GM23338 (cell line): Measurements from ENCODE around the gene ABCA4. TPM values are rescaled to one million over a fixed set of nuclear protein-coding genes. Genes with fewer than 3 reads are reported as not detected.

ENCODE experiments used
- ATAC-seq: fragments of 200-7000 bp; cut with Tn5 transposase; 3 replicates; pipeline ENCODE4 v1.9.1; 2020
- DNase-seq: peaks from one replicate; pipeline ENCODE4 v3.0.0-alpha.2; 2015; ENCODE audit warnings: low spot score
- H2AFZ ChIP-seq: fragments of 200-600 bp; sonication (generic); 2 replicates; pipeline ENCODE4 v1.8.0; 2016; ENCODE audit warnings: antibody characterized with exemption, mild to moderate bottlenecking, moderate library complexity
- H3F3A ChIP-seq: fragments of 200-600 bp; sonication (generic); replicated peaks from 2 replicates; pipeline ENCODE4 v1.8.0; 2017; ENCODE audit warnings: antibody characterized with exemption, mixed run types, low read depth
- H3K27ac ChIP-seq: fragments of 200-600 bp; sonication (generic); 2 replicates; pipeline ENCODE4 v1.6.1; 2016; ENCODE audit warnings: low read depth
- H3K27me3 ChIP-seq: fragments of 200-600 bp; sonication (generic); 2 replicates; pipeline ENCODE4 v1.8.0; 2016; ENCODE audit warnings: mild to moderate bottlenecking, mixed run types, moderate library complexity; ENCODE audit not compliant: insufficient read depth
- H3K36me3 ChIP-seq: fragments of 200-600 bp; sonication (generic); 2 replicates; pipeline ENCODE4 v1.8.0; 2016; ENCODE audit warnings: mild to moderate bottlenecking; ENCODE audit not compliant: insufficient read depth
- H3K4me1 ChIP-seq: fragments of 200-600 bp; sonication (generic); 2 replicates; pipeline ENCODE4 v1.8.0; 2016; ENCODE audit warnings: mild to moderate bottlenecking, moderate library complexity; ENCODE audit not compliant: insufficient read depth
- H3K4me2 ChIP-seq: fragments of 200-600 bp; sonication (generic); 2 replicates; pipeline ENCODE4 v1.7.1; 2017; ENCODE audit warnings: mixed run types
- H3K4me3 ChIP-seq: fragments of 200-600 bp; sonication (generic); 2 replicates; pipeline ENCODE4 v1.6.1; 2016; ENCODE audit warnings: mixed run types
- H3K79me2 ChIP-seq: fragments of 200-600 bp; sonication (generic); replicated peaks from 2 replicates; pipeline ENCODE4 v1.8.0; 2017; ENCODE audit warnings: mild to moderate bottlenecking; ENCODE audit not compliant: insufficient read depth
- H3K9me2 ChIP-seq: fragments of 200-600 bp; sonication (generic); 2 replicates; pipeline ENCODE4 v1.8.0; 2017; ENCODE audit not compliant: insufficient read depth
- H4K20me1 ChIP-seq: fragments of 200-600 bp; sonication (generic); replicated peaks from 2 replicates; pipeline ENCODE4 v1.8.0; 2017; ENCODE audit warnings: mild to moderate bottlenecking; ENCODE audit not compliant: insufficient read depth
- H3K27ac Mint-ChIP-seq: 2 replicates; pipeline ENCODE4 v1.8.0; 2020; ENCODE audit warnings: inconsistent platforms, mild to moderate bottlenecking, moderate library complexity, mixed read lengths
- H3K27me3 Mint-ChIP-seq: 3 replicates; pipeline ENCODE4 v1.8.0; 2022; ENCODE audit warnings: low read depth, mild to moderate bottlenecking, moderate library complexity, mixed read lengths, inconsistent platforms; ENCODE audit not compliant: insufficient read depth, poor library complexity
- H3K36me3 Mint-ChIP-seq: 3 replicates; pipeline ENCODE4 v1.8.0; 2021; ENCODE audit warnings: low read depth, mild to moderate bottlenecking, inconsistent platforms, moderate library complexity, mixed read lengths
- H3K4me1 Mint-ChIP-seq: 3 replicates; pipeline ENCODE4 v1.8.0; 2020; ENCODE audit warnings: mild to moderate bottlenecking, inconsistent platforms, mixed read lengths
- H3K4me3 Mint-ChIP-seq: 3 replicates; pipeline ENCODE4 v1.8.0; 2021; ENCODE audit warnings: moderate library complexity, mild to moderate bottlenecking, inconsistent platforms, mixed read lengths
- H3K9me3 Mint-ChIP-seq: 3 replicates; pipeline ENCODE4 v1.8.0; 2020; ENCODE audit warnings: moderate library complexity, mild to moderate bottlenecking, inconsistent platforms, mixed read lengths
- CREB1 ChIP-seq: fragments of 250-450 bp; sonication (Bioruptor Pico); IDR thresholded peaks from 2 replicates; pipeline ENCODE4 v1.5.0; 2020; ENCODE audit warnings: low read depth, mild to moderate bottlenecking, moderate library complexity
- CTCF ChIP-seq, 2 experiments: fragments of 200-600 bp in 1 of 2; sonication (generic) in 1 of 2; conservative IDR thresholded peaks; 2 replicates each; pipeline versions ENCODE4 v1.5.1 to v1.6.1; 2016 to 2017; ENCODE audit warnings: antibody characterized with exemption in 2 of 2, low read depth in 2 of 2, mild to moderate bottlenecking in 2 of 2, moderate library complexity in 1 of 2
- ETS1 ChIP-seq: IDR thresholded peaks from 2 replicates; pipeline ENCODE4 v1.6.1; 2016; ENCODE audit warnings: antibody characterized with exemption
- EZH2 ChIP-seq: fragments of 200-600 bp; sonication (generic); IDR thresholded peaks from one replicate; pipeline ENCODE4 v1.8.0; 2017; ENCODE audit warnings: antibody characterized with exemption, mild to moderate bottlenecking, low read depth; ENCODE audit not compliant: unreplicated experiment
- EZH2phosphoT487 ChIP-seq: fragments of 200-600 bp; sonication (generic); IDR thresholded peaks from one replicate; pipeline ENCODE4 v1.8.1; 2018; ENCODE audit warnings: antibody characterized with exemption; ENCODE audit not compliant: unreplicated experiment
- JUNB ChIP-seq: IDR thresholded peaks from one replicate; pipeline ENCODE4 v1.6.1; 2016; ENCODE audit warnings: antibody characterized with exemption; ENCODE audit not compliant: unreplicated experiment
- NANOG ChIP-seq: IDR thresholded peaks from 2 replicates; pipeline ENCODE4 v1.6.1; 2016; ENCODE audit warnings: antibody characterized with exemption, borderline replicate concordance
- POLR2AphosphoS5 ChIP-seq: IDR thresholded peaks from 2 replicates; pipeline ENCODE4 v1.6.1; 2016; ENCODE audit warnings: antibody characterized with exemption, low read depth
- REST ChIP-seq: IDR thresholded peaks from one replicate; pipeline ENCODE4 v1.6.1; 2018; ENCODE audit warnings: antibody characterized with exemption; ENCODE audit not compliant: unreplicated experiment
- STAT1 ChIP-seq: IDR thresholded peaks from one replicate; pipeline ENCODE4 v1.6.1; 2016; ENCODE audit warnings: antibody characterized with exemption; ENCODE audit not compliant: unreplicated experiment
- ZNF114 ChIP-seq: fragments of 250-450 bp; sonication (Bioruptor Pico); IDR thresholded peaks from 2 replicates; pipeline ENCODE4 v1.5.0; 2020; ENCODE audit warnings: mild to moderate bottlenecking, moderate library complexity
- ZNF331 ChIP-seq: fragments of 250-450 bp; sonication (Bioruptor Pico); IDR thresholded peaks from 2 replicates; pipeline ENCODE4 v1.5.0; 2020; ENCODE audit warnings: low read depth, mild to moderate bottlenecking, moderate library complexity
- ZNF462 ChIP-seq: fragments of 250-450 bp; sonication (Bioruptor Pico); IDR thresholded peaks from 2 replicates; pipeline ENCODE4 v1.5.0; 2020; ENCODE audit warnings: mild to moderate bottlenecking, moderate library complexity
- polyA plus RNA-seq: library from polyadenylated mRNA; unstranded; fragments of >200 nt; fragmentation: Nextera tagmentation; extraction: Ambion mirVana; gene quantifications from 2 replicates; pipeline ENCODE4 v1.2.1, GENCODE V29; 2016
- total RNA-seq: library from RNA; depleted of rRNA; stranded (reverse); fragments of >200 nt; shearing (Covaris generic); gene quantifications from 2 replicates; pipeline ENCODE4 v1.2.3, GENCODE V29; 2014

ABCA4 gene
- total and polyA plus RNA-seq, 2 experiments from 2014 or later = not detected

GRCh38 chr1:93977598-93977945 lies 143.4 kb downstream of the ABCA4 start:
- no peaks in the 10 kb centered on the region for H4K20me1 ChIP-seq
- H3K36me3 Mint-ChIP-seq = no peaks in the 10 kb centered on the region
- no peak overlapping the region for H2AFZ ChIP-seq
- peaks cover 3% of the 10 kb centered on the region; the same call in 2 of the 3 replicates for H3K9me3 Mint-ChIP-seq
- peaks cover 4% of the 10 kb centered on the region for H3K27me3 Mint-ChIP-seq
- H3K79me2 ChIP-seq = no peaks in the 10 kb centered on the region
- no peak overlapping the region for H3K27ac ChIP-seq
- H3K4me1 ChIP-seq = peaks cover 6% of the 10 kb centered on the region
- peaks cover 18% of the 10 kb centered on the region; the same call in 2 of the 3 replicates for H3K4me1 Mint-ChIP-seq
- H3K27ac Mint-ChIP-seq = no peak overlapping the region
- H3F3A ChIP-seq = no peaks in the 10 kb centered on the region
- no peak overlapping the region for H3K4me2 ChIP-seq
- ATAC-seq (no peak), DNase-seq (no peak)
- no peaks in the 10 kb centered on the region for H3K36me3 ChIP-seq
- no peaks in the 10 kb centered on the region for H3K9me2 ChIP-seq
- TF ChIP-seq STAT1 = no peak
- no peak for TF ChIP-seq NANOG
- TF ChIP-seq ETS1 = no peak
- TF ChIP-seq JUNB = no peak
- TF ChIP-seq ZNF114 (CRISPR knock-in tag) = no peak
- no peak for TF ChIP-seq CTCF (conservative IDR thresholded peaks at IDR 0.05; ENCODE audit: low read depth in 2 of 2)
- TF ChIP-seq ZNF331 (CRISPR knock-in tag) = no peak
- TF ChIP-seq EZH2phosphoT487 = no peak
- TF ChIP-seq EZH2 = no peak
- TF ChIP-seq REST = no peak
- TF ChIP-seq ZNF462 (CRISPR knock-in tag) = no peak
- no peak for TF ChIP-seq CREB1 (CRISPR knock-in tag)
- no peak for TF ChIP-seq POLR2AphosphoS5
- no peak overlapping the region for H3K4me3 ChIP-seq
- H3K4me3 Mint-ChIP-seq = no peak overlapping the region
- H3K27me3 ChIP-seq = no peaks in the 10 kb centered on the region
